Panc1 (cell line): ENCODE results near the gene MAP2K5. TPM values are rescaled to one million over a fixed set of nuclear protein-coding genes. Genes with fewer than 3 reads are reported as not detected.

ENCODE experiments used
- ATAC-seq: fragments of 200-7000 bp; cut with Tn5 transposase; 2 replicates; pipeline ENCODE4 v1.9.1; 2020; ENCODE audit warnings: mild to moderate bottlenecking, moderate library complexity
- BruUV-seq: library from RNA; stranded (reverse); fragments of 400-500 nt; replicated peaks from 2 replicates; lab custom pipeline; 2021; lab: Mats Ljungman, UMichigan
- CTCF ChIA-PET: fragments of 300-600 bp; sonication (Branson Sonifier 250); formaldehyde crosslinking; loops from one replicate; lab custom pipeline; 2022; ENCODE audit warnings: antibody characterized with exemption; lab: Charles Lee
- POLR2A ChIA-PET: fragments of 300-600 bp; sonication (Branson Sonifier 250); formaldehyde crosslinking; loops from one replicate; lab custom pipeline; 2022; ENCODE audit warnings: antibody characterized with exemption; lab: Charles Lee
- DNase-seq: peaks from one replicate; pipeline ENCODE4 v3.0.0-alpha.2; 2010; ENCODE audit warnings: low read depth, low spot score
- H3K27ac ChIP-seq: 2 replicates; pipeline ENCODE4 v1.5.1; 2011; ENCODE audit warnings: mild to moderate bottlenecking, low read length, inconsistent platforms
- H3K27me3 ChIP-seq: fragments of 200-500 bp; sonication (Bioruptor generic); 2 replicates; pipeline ENCODE4 v1.6.0; 2014; ENCODE audit warnings: low read length, inconsistent platforms; ENCODE audit not compliant: control insufficient read depth, insufficient read depth
- H3K36me3 ChIP-seq: fragments of 200-500 bp; sonication (Bioruptor generic); 2 replicates; pipeline ENCODE4 v1.5.1; 2014; ENCODE audit warnings: inconsistent platforms, mild to moderate bottlenecking, low read length, moderate library complexity; ENCODE audit not compliant: control insufficient read depth, insufficient read depth
- H3K4me1 ChIP-seq: 2 replicates; pipeline ENCODE4 v1.5.1; 2011; ENCODE audit warnings: inconsistent platforms, mild to moderate bottlenecking, low read length, moderate library complexity; ENCODE audit not compliant: control insufficient read depth, insufficient read depth
- H3K4me3 ChIP-seq, 2 experiments: 2 replicates each; pipeline ENCODE4 v1.5.1; 2011 to 2012; ENCODE audit warnings: low read depth in 2 of 2, low read length in 2 of 2, mild to moderate bottlenecking in 2 of 2, inconsistent platforms in 1 of 2, moderate library complexity in 1 of 2
- H3K9me3 ChIP-seq: fragments of 200-500 bp; sonication (Bioruptor generic); 2 replicates; pipeline ENCODE4 v1.5.1; 2014; ENCODE audit warnings: low read depth, mild to moderate bottlenecking, inconsistent platforms, low read length, moderate library complexity; ENCODE audit not compliant: control insufficient read depth, insufficient read depth
- CTCF ChIP-seq: fragments of 450-650 bp; IDR thresholded peaks from 2 replicates; pipeline ENCODE4 v1.5.1; 2017; ENCODE audit warnings: mild to moderate bottlenecking
- POLR2AphosphoS5 ChIP-seq: IDR thresholded peaks from 2 replicates; pipeline ENCODE4 v1.6.1; 2012; ENCODE audit warnings: mild to moderate bottlenecking, low read depth, low read length, moderate library complexity
- SIN3A ChIP-seq: IDR thresholded peaks from 2 replicates; pipeline ENCODE4 v1.6.1; 2012; ENCODE audit warnings: low read depth, mild to moderate bottlenecking, low read length, moderate library complexity, borderline replicate concordance; ENCODE audit not compliant: insufficient read depth
- TCF7L2 ChIP-seq: IDR thresholded peaks from 2 replicates; pipeline ENCODE4 v1.6.1; 2011; ENCODE audit warnings: mild to moderate bottlenecking, low read depth, low read length, inconsistent platforms
- in situ Hi-C: cut with HindIII; loops from 2 replicates; pipeline ENCODE4 v1.10.0; 2016; ENCODE audit warnings: low sequenced_read_pairs, low pct_unique_long_range_greater_than_20kb
- intact Hi-C: fragments of 100-400 bp; cut with micrococcal nuclease; formaldehyde crosslinking; loops from one replicate; pipeline ENCODE4 v1.10.0; 2022; ENCODE audit not compliant: unreplicated experiment
- total RNA-seq: library from RNA; stranded (reverse); gene quantifications from one replicate; pipeline ENCODE4 v1.2.1, GENCODE V29; 2021; ENCODE audit not compliant: unreplicated experiment
- TF ChIP-seq, protein P1 (sequence below), 2 experiments: IDR thresholded peaks; 2 replicates each; pipeline ENCODE4 v1.6.1; 2011 to 2012; ENCODE audit warnings: low read depth in 2 of 2, control low read depth in 1 of 2, low read length in 1 of 2, mild to moderate bottlenecking in 1 of 2, moderate library complexity in 1 of 2; ENCODE audit not compliant: insufficient read depth in 1 of 2

MAP2K5 gene
- total RNA-seq, 1 experiment from 2014 or later: 18.3 TPM

GRCh38 chr15:67796196-67797127 is 254.0 kb downstream of the MAP2K5 start:
- H3K36me3 ChIP-seq: no peaks in the 10 kb centered on the region
- POLR2A ChIA-PET: no interaction called here
- BruUV-seq: no TSS peak
- ATAC-seq (no peak), DNase-seq (no peak)
- in situ Hi-C loops (no loop called here), intact Hi-C loops (no loop called here)
- peaks cover 10% of the 10 kb centered on the region; the same call in 1 of the 2 replicates for H3K9me3 ChIP-seq
- TF ChIP-seq, protein P1, sequence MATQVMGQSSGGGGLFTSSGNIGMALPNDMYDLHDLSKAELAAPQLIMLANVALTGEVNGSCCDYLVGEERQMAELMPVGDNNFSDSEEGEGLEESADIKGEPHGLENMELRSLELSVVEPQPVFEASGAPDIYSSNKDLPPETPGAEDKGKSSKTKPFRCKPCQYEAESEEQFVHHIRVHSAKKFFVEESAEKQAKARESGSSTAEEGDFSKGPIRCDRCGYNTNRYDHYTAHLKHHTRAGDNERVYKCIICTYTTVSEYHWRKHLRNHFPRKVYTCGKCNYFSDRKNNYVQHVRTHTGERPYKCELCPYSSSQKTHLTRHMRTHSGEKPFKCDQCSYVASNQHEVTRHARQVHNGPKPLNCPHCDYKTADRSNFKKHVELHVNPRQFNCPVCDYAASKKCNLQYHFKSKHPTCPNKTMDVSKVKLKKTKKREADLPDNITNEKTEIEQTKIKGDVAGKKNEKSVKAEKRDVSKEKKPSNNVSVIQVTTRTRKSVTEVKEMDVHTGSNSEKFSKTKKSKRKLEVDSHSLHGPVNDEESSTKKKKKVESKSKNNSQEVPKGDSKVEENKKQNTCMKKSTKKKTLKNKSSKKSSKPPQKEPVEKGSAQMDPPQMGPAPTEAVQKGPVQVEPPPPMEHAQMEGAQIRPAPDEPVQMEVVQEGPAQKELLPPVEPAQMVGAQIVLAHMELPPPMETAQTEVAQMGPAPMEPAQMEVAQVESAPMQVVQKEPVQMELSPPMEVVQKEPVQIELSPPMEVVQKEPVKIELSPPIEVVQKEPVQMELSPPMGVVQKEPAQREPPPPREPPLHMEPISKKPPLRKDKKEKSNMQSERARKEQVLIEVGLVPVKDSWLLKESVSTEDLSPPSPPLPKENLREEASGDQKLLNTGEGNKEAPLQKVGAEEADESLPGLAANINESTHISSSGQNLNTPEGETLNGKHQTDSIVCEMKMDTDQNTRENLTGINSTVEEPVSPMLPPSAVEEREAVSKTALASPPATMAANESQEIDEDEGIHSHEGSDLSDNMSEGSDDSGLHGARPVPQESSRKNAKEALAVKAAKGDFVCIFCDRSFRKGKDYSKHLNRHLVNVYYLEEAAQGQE (IDR thresholded peaks at IDR 0.05; ENCODE audit: insufficient read depth in 1 of 2, low read depth in 2 of 2, low read length in 1 of 2): no peak
- no peak for TF ChIP-seq POLR2AphosphoS5
- no peak for TF ChIP-seq TCF7L2
- TF ChIP-seq SIN3A: no peak
- no peak for TF ChIP-seq CTCF
- H3K4me3 ChIP-seq: no peak overlapping the region
- CTCF ChIA-PET: no interaction called here
- no peak overlapping the region for H3K27ac ChIP-seq
- no peaks in the 10 kb centered on the region for H3K27me3 ChIP-seq
- H3K4me1 ChIP-seq: no peaks in the 10 kb centered on the region

- Histone ChIP-seq H3K4me1 (no peaks in the 10 kb centered on the region), H3K27me3 (no peaks in the 10 kb centered on the region), H3K9me3 (peaks cover 8% of the 10 kb centered on the region; the same call in 1 of the 2 replicates), H3K27ac (no peak overlapping the region), H3K36me3 (no peaks in the 10 kb centered on the region), H3K4me3 (no peak overlapping the region)
- no TSS peak for BruUV-seq
- in situ Hi-C loops (no loop called here), intact Hi-C loops (no loop called here)
- no peak for DNase-seq
- ATAC-seq: no peak
- POLR2A ChIA-PET: no interaction called here
- no peak for TF ChIP-seq SIN3A
- no peak for TF ChIP-seq CTCF
- TF ChIP-seq, protein P1 (IDR thresholded peaks at IDR 0.05; ENCODE audit: insufficient read depth in 1 of 2, low read depth in 2 of 2, low read length in 1 of 2): no peak
- TF ChIP-seq TCF7L2: no peak
- no peak for TF ChIP-seq POLR2AphosphoS5
- CTCF ChIA-PET: no interaction called here
Observed at GRCh38 chr15:67799801-67800205, 257.3 kb downstream of the MAP2K5 start.
